ENCODE data around the gene CACNA1A.
"Not testable (repeated sequence)": the region's sequence is repeated elsewhere in the genome, so short reads cannot be mapped to it uniquely, and the experiment has no call there.

The CACNA1A gene

GRCh38 chr19:13267889-13268288 is 238.4 kb downstream of the CACNA1A start:
- DNase-seq, result no peak

GRCh38 chr19:13267131-13267530 is 239.1 kb downstream of the CACNA1A start:
- no peak for DNase-seq

GRCh38 chr19:13262450-13262849 is 243.8 kb downstream of the CACNA1A start:
- DNase-seq, result peak; percentile 47

- peak; percentile 80 for DNase-seq
These were observed 245.2 kb downstream of the CACNA1A start for GRCh38 chr19:13260883-13261653.

GRCh38 chr19:13256918-13257317 is 249.4 kb downstream of the CACNA1A start:
- no peak for DNase-seq

- not testable (repeated sequence) for DNase-seq
These were observed 249.9 kb downstream of the CACNA1A start for GRCh38 chr19:13256398-13256797.

GRCh38 chr19:13255719-13256059 is 250.6 kb downstream of the CACNA1A start:
- DNase-seq, result no peak

GRCh38 chr19:13255041-13255718 is 251.1 kb downstream of the CACNA1A start:
- no peak for DNase-seq

- no peak for DNase-seq
These were observed 253.5 kb downstream of the CACNA1A start for GRCh38 chr19:13252569-13253335.

GRCh38 chr19:13244920-13245319 is 261.4 kb downstream of the CACNA1A start:
- no peak for DNase-seq

- no peak for DNase-seq
These were observed 264.8 kb downstream of the CACNA1A start for GRCh38 chr19:13241231-13242104.

GRCh38 chr19:13240312-13241022 is 265.8 kb downstream of the CACNA1A start:
- DNase-seq, result no peak

- DNase-seq, result no peak
These were observed 267.3 kb downstream of the CACNA1A start for GRCh38 chr19:13238891-13239534.

GRCh38 chr19:13234518-13234917 is 271.8 kb downstream of the CACNA1A start:
- DNase-seq, result peak; percentile 23

GRCh38 chr19:13231663-13232062 is 274.6 kb downstream of the CACNA1A start:
- DNase-seq, result no peak

GRCh38 chr19:13229246-13229645 is 277.0 kb downstream of the CACNA1A start:
- DNase-seq, result no peak

- DNase-seq, result no peak
These were observed 277.7 kb downstream of the CACNA1A start for GRCh38 chr19:13228561-13228960.

- DNase-seq, result no peak
These were observed 279.3 kb downstream of the CACNA1A start for GRCh38 chr19:13226983-13227382.

GRCh38 chr19:13225973-13226865 is 280.1 kb downstream of the CACNA1A start:
- no peak for DNase-seq

- DNase-seq, result no peak
These were observed 281.2 kb downstream of the CACNA1A start for GRCh38 chr19:13225085-13225484.
